Left renal pelvis (tissue), 4 donors: ENCODE data around the gene INPP5D. TPM values are rescaled to one million over a fixed set of nuclear protein-coding genes. Genes with fewer than 3 reads are reported as not detected.
"Not testable (repeated sequence)": the region's sequence is repeated elsewhere in the genome, so short reads cannot be mapped to it uniquely, and the experiment has no call there.

ENCODE experiments used
- DNase-seq, 4 donors: peaks; one replicate each; pipeline ENCODE4 v3.0.0-alpha.2; 2013; ENCODE audit warnings: low read depth in 4 of 4, low spot score in 3 of 4
- polyA plus RNA-seq, 4 donors: library from polyadenylated mRNA; unstranded; fragments of 120-200 nt; gene quantifications; one replicate each; pipeline ENCODE4 v1.2.1, GENCODE V29; 2013; ENCODE audit not compliant: insufficient read length in 4 of 4

Gene INPP5D
- polyA plus RNA-seq, 4 donors = 6.0 to 7.8 (median 7.0) TPM

DNA sequence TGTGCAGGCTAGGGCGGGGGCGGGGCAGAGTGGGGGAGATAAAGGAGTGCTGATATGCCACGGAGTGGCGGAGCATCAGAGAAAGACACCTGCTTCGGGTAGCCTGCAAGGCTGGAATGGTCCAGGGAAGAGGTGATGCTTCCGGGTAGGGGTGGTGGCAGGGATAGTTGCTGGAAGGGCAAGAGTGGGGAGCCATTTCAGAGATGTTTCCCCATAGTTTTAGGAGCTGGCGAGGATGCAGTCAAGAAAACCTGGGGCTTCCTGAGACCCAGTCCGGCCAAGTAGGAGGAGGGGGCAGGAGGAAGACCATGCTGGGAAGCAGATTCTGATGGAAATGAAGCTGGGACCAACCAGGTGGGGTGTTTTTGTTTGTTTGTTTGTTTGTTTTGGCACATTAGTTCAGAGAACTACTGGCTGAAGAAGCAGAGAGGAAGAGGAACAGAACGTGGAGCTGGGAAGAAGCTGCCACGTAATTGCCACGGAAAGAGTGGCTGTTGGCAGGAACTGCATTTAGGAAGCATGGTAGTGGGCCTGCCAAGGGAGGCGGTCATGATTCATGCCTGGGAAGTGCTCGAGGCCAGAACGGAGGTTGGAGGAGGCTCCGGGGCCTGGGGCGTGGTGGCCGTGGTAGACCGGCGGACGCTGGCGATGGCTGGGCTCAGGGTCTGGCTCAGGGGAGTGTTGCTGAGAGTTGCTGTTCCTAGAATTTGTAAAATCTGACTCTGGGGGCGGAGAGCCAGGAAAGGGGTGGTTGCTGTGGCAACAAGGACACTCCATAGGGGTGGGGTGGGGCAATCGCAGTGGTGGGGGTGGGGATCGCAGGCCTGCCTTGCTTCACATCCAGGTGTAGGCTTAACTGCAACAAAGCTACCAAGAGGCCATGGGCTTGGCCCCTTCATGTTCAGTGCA lies 8.6 kb upstream of the INPP5D start:
- no peak for DNase-seq

GRCh38 chr2:233052517-233052916 lies 7.6 kb upstream of the INPP5D start:
- DNase-seq = not testable (repeated sequence)

DNA sequence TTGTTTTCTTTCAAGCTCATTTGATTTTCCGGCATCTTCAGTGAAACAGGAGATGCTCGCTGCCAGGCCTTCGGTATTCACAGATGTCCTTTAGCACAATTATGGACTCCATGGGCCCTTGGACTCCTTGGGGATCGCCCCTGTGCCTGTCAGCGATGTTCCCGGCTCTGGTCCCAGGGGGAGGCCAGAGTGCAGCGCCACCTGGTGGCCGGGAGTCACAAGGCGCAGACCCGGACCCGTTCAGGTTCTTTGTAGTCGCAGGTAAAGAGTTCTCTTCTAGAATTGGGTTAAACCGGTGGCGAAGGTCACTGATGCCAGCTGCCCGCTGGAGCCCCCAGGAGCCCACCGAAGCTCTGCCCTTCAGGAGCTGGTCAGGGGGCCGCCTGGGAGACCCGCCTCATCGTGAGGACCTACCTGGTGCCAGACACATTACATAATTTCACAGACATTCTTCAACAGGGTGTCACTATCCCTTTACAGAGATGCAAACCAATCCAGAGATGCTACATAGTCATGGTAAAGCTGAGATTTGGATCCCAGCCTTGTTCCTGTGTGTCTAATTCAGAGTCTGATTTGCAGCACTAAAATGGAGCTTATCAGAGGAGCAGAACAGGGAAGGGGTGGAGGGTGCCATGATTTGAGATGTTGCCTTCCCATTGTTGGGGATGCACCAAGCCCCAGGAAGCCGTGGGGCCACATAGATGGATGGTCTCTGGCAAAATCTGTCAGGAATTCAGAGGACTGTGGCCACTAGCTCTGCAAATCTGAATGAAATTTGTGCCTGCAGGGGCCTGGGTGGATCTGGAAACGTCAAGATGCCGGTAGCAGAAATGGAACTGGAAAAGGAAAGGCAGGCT lies 6.0 kb upstream of the INPP5D start:
- no peak for DNase-seq

GRCh38 chr2:233055362-233055761 lies 4.8 kb upstream of the INPP5D start:
- DNase-seq = no peak

DNA sequence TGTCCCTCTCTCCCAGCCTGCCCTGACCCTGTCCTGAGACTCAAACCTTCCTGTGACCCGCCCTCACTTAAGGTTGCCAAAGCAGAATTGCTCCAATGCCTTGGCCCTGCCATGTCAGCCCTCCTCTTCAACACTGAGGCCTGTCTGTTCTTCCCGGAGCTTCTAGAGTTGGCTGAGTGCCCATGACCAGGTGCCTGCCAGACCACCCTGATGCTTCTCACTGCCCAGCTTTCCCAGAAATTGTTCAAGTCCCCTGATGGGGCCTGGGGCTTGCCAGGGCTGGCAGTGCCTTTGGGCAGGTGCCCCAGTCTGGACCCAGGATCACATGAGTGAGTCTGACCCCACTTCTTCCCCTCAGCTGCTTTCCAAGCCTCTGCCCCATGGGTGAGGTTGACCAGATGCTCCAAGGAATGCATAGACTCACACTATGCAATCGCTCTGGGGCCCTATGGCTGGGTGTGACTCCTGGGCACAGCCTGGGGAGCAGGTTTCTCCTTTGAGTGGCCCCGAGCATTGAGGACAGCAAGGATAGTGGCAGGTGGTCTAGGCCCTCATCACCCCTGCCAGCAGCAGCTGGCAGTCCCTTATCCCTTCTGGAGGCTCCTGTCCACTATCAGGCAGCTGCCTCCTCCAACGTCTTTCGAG lies 3.1 kb upstream of the INPP5D start:
- DNase-seq = no peak

DNA sequence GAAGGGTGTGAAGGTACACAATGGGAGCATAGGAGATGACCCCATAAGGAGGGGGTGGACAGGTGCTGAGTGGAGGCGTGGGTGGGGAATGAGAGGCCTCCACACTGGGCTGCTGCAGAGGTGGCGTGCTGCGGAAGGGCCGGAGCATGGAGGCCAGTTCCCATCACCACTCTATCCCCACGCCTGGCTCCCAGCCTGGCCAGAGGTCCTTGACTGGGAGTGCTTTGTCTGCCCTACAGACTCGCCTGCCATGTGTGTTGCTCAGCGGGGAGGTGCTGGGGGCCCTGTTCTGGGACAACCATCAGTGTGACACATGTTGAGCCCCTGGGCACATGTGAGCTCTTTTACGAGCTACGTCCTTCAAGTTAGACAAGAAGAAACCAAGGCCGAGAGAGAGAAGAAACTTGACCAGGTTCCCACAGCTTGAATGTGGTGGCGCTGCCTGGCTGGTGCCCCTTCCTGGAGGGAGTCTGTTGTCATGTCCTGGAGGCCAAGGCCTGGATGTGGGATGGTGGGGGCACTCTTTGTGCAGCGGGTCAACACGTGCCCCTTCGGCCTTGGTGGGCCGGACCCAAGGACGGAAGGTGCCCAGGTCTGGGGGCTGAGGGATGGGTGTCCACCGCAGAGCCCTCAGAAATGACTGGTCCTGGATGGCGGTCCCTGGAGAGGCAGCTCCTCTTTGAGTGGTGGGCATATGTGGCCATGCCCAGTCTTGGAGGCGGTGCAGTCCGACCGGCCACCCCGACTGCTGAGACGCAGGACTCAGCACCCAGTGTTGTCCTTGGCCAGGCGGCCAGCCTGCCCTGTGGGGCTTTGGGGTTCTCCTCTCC lies 1.2 kb upstream of the INPP5D start:
- DNase-seq = no peak

DNA sequence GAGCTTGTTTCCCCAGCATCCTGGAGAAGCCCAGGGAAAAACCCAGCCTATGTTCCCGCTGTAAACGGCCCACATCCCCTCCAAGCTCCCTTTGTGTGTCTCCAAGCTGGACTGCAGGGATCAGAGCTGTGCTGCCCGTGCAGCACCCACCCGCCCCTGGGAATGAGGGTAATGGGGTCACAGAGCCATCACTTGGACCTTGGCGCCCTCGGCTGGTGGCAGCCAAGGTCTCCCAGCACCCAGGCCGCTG lies 670 bp upstream of the INPP5D start:
- DNase-seq = no peak

GRCh38 chr2:233060501-233060979 lies 398 bp downstream of the INPP5D start:
- DNase-seq = no peak

DNA sequence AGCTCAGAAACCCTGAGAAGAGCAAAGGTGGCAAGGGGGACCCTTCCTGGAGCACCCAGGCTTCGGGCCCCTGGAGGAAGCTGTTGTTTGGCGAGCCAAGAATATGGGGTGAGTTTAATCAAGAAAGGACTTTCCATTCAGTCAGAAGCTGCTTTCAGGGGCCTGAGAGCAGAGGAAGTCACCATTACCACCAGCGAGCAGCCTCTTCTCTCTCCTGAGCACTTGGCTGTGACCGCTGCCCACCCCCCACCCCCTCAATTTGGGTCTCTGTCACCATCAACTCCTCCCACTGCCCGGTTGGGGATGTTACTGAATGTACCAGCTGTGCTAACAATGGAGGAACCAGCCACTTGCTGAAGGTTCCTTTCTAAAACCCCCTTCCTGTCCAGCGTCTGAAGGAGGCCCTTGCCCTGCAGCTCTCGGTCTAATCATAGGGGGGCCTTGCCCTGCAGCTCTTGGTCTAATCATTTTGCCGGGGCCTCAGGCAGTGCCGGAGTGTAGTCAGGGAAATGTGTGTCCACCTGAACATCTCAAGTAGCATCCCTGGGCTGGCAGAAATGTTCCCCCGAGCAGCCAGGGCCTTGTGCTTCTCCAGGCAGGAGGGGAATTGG lies 943 bp downstream of the INPP5D start:
- no peak for DNase-seq

- DNase-seq = no peak
Measured at GRCh38 chr2:233061591-233062450, 1.7 kb downstream of the INPP5D start.

- DNase-seq = no peak
Measured at GRCh38 chr2:233062451-233062850, 2.3 kb downstream of the INPP5D start.

DNA sequence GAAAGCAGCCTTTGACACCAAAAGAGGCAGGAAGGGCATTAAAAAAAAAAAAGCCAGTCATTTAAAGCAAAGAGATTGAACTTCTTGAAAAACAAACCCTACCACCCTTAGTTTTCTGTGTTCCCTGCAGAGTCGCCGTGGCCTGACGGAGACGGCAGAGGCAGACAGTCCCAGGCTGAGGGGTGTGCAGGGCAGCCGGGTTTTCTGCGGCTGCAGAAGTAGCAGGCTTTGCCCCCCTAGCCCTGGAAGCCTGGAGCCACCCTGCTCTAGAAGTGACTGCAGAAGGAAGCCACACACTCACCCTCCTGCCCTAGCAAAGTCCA lies 2.8 kb downstream of the INPP5D start:
- DNase-seq = no peak

DNA sequence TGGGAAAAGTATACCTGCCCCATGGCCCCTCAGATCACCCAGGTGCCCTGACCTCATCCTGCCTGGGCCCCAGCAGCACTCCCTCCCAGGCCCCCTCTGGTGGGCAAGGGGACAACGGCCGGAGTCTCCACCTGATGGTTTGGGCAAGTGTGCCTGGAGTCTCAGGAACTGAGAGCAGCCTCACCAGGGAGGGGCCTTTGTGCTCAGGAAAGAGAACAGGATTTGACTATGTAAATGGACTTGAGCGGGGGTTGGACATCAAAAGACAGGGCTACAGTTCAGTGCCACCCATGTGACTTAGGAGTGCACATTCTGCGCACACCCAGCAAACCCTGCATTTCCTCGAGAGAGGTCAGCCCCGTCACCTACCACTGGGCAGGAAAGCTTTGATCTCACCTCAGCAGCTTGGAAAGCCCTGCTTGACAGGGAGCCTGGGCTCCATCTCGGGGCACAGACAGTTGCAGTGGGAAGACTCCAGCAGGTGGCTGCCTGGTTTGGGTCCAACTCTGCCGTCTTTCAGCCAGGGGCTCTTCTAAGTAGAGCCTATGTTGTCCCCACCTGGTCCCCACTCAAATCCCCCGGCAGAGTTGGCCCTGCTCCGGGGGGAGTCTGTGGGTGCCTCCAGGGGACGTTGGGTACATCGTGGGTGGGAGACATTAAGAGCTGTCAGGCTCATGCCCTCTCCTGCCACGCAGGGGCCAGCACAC lies 3.3 kb downstream of the INPP5D start:
- DNase-seq = no peak

GRCh38 chr2:233063976-233064411 lies 3.9 kb downstream of the INPP5D start:
- no peak for DNase-seq

DNA sequence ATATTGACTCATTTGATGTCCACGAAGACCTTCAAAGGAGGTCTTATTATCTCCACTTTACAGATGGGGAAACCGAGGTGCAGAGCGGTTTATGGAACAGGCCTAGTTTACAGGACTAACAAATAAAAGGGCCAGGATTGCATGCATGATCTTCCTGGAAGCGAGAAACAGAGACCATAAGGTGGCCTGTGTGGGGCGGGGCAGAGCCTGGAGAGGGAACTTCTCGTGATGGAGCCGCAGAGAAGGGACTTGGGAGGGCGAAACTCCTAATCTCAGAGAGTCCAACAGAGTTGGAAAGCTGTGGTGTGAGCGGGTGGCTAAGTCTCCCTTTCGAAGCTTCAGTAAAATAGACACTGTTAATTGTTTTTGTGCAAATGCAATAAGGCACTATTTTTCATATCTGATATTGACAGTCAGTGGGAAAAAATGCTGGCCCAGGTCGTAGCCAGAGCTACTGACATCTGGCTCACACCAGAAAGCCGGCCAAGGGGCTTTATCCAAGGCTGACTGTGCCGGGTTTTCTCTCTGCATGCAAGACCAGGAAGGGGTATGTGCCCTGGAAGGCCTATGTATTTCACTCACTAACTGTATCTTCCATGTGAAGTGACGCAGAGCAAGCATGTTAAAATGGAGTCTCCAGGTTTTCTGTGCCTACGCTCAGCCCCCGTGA lies 4.5 kb downstream of the INPP5D start:
- DNase-seq = no peak

GRCh38 chr2:233065200-233065589 lies 5.1 kb downstream of the INPP5D start:
- not testable (repeated sequence) for DNase-seq

DNA sequence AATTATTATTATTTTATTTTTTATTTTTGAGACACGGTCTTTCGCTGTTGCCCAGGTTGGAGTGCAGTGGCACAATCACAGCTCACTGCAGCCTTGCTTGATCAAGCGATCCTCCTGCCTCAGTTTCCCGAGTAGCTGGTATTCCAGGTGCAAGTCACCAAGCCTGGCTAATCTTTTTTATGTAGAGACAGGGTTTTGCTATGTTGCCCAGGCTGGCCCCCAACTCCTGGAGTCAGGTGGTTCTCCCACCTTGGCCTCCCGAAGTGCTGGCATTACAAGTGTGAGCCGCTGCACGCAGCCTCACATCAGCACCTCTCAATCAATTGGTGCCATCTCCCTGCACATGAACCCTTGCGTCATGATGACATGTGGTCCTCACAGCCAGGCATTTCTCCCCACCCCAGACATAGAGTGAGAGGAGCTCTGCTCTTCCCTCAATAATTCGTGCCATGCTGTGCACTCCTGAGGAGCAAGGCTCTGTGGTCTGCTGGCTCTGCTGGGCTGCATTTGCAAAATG lies 5.9 kb downstream of the INPP5D start:
- DNase-seq = no peak
